ENCODE measurements around the gene OGFOD2. TPM values are rescaled to one million over a fixed set of nuclear protein-coding genes. Genes with fewer than 3 reads are reported as not detected.

The OGFOD2 gene
- total RNA-seq, 1 donor from 2014 or later: 8.9 TPM

DNA sequence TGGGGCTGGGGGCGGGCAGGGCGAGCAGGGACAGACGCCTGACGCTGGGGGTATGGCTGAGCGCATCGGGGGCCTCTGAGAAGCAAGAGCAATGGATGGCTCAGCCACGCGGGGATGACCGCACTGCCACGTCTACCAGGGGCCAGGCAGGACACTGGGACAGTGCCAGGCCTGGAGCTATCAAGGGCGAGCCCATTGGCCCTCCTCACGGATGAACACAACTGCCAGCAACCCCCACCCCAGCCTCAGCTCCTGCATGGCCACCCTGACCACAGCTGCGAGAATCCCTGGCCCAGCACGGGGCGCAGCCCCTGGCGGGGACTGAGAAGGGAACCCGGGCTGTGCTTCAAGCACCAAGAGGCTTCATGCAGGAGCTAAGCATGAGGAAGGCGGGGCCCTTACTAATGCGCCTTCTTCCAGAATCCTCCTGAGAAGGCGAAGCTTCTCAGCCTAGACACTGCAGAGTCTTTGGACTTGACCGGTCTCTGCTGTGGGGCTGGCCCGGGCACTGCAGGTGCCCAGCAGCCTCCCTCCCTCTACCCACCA is 14.9 kb downstream of the OGFOD2 start:
- no peak for DNase-seq (ENCODE audit: low read depth)
- TF ChIP-seq, protein P1, sequence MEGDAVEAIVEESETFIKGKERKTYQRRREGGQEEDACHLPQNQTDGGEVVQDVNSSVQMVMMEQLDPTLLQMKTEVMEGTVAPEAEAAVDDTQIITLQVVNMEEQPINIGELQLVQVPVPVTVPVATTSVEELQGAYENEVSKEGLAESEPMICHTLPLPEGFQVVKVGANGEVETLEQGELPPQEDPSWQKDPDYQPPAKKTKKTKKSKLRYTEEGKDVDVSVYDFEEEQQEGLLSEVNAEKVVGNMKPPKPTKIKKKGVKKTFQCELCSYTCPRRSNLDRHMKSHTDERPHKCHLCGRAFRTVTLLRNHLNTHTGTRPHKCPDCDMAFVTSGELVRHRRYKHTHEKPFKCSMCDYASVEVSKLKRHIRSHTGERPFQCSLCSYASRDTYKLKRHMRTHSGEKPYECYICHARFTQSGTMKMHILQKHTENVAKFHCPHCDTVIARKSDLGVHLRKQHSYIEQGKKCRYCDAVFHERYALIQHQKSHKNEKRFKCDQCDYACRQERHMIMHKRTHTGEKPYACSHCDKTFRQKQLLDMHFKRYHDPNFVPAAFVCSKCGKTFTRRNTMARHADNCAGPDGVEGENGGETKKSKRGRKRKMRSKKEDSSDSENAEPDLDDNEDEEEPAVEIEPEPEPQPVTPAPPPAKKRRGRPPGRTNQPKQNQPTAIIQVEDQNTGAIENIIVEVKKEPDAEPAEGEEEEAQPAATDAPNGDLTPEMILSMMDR (conservative IDR thresholded peaks at IDR 0.05; ENCODE audit: low read depth, low read length): no peak
- no peak overlapping the region for H3K4me3 ChIP-seq (ENCODE audit: low read depth, low read length)

DNA sequence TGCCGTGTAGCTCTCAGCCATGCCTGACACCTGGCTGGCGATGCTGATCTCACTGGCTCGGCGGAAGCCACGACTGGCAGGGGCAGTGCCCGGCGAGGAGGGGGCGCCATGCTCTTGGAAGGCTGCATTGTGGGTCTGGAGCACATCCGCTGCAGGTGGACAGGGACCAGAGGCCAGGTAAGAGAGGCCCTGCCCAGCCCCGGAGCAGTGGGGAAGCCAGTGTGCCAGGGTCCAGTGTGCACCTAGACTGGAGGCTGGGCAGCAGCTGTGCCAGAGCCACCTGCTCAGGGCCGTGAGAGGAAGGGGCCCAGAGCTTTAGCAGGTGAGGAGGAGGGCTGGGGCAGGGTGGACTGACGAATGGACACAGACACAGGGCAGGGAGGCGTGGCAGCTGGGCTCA is 15.5 kb downstream of the OGFOD2 start:
- no peak for DNase-seq (ENCODE audit: low read depth)
- no peak overlapping the region for H3K4me3 ChIP-seq (ENCODE audit: low read depth, low read length)
- TF ChIP-seq, protein P1 (conservative IDR thresholded peaks at IDR 0.05; ENCODE audit: low read depth, low read length): no peak

DNA sequence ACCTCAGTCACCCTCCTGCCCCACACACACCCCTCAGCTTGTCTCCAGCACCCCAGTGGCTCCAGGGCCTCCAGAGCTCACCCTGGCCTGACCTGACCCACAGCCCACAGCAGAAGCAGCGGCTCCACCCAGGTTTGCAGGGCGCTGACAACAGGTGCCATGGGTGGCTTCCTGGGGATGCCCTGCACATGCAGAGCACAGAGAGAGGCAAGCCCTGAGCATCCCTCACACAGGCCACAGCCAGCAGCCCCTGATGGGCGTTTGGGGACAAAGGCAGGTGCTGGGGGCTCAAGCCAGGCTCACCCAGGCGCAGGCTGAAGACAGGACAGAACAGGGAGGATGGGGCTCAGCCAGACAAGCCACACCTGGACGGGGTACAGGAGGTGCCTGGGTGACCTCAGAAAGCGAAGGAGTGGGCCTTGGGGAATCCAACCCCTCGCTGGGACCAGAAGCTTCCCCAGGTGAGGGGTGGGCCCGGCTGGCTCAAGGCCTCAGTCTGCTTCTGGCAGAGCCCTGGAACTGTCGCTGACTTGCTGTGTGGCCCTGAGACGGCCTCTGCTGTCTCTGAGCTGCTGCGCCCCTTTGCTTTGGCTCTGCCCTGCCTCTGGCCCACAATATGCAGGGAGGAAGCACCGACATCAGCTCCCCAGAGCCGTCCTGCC is 16.0 kb downstream of the OGFOD2 start:
- no peak for DNase-seq (ENCODE audit: low read depth)
- H3K4me3 ChIP-seq (ENCODE audit: low read depth, low read length): no peak overlapping the region
- TF ChIP-seq, protein P1 (conservative IDR thresholded peaks at IDR 0.05; ENCODE audit: low read depth, low read length): no peak

DNA sequence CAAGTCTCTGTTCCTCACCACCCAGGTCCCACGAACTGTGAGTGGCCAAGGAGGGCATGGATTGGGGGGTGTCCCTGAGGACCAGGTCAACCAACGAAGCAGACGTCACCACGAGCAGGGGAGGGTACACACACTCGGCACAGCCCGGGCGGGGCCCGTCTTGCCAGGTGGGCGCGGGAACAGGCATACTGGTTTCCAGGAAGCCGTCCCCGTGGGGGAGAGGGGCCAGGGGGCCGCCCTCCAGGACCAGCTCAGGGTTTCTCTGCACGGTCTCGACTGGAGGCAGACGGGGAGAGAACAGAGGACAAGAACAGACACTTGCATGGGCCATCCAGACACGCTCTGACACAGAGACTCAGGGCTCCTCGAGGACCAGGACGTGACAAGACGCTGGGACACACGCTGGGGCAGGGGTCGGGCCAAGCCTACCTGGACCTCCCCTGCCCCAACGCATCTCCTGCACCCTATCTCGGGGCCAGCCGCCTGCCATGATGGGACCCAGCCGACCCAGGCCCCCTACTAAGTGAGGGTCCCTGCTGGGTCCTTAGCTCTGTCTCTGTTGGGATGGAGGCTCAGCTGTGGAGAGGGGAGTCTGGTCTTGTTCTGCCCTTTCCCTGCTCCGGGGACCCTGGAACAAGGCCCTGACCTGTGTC is 16.7 kb downstream of the OGFOD2 start:
- TF ChIP-seq, protein P1 (conservative IDR thresholded peaks at IDR 0.05; ENCODE audit: low read depth, low read length): no peak
- no peak overlapping the region for H3K4me3 ChIP-seq (ENCODE audit: low read depth, low read length)
- no peak for DNase-seq (ENCODE audit: low read depth)

DNA sequence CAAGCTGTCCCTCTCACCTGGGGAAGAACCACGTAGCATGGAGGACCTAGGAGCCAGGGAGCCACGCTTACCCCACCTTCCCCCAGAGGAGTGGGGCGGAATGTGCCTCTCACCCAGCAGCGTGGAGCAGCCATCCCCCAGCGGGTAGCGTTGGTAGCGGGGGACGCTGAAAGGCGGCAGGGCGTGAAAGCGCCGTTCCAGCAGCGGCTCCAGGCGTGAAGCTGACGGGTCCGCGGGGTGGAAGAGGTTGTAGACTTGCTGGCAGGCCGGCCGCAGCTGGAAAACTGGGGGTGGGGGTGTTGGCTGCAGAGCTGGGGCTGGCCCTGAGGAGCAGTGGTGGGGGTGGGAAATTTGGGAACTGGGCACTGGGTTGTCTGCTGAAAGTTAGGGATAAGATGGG is 17.3 kb downstream of the OGFOD2 start:
- H3K4me3 ChIP-seq (ENCODE audit: low read depth, low read length): no peak overlapping the region
- DNase-seq (ENCODE audit: low read depth): no peak
- TF ChIP-seq, protein P1 (conservative IDR thresholded peaks at IDR 0.05; ENCODE audit: low read depth, low read length): no peak

DNA sequence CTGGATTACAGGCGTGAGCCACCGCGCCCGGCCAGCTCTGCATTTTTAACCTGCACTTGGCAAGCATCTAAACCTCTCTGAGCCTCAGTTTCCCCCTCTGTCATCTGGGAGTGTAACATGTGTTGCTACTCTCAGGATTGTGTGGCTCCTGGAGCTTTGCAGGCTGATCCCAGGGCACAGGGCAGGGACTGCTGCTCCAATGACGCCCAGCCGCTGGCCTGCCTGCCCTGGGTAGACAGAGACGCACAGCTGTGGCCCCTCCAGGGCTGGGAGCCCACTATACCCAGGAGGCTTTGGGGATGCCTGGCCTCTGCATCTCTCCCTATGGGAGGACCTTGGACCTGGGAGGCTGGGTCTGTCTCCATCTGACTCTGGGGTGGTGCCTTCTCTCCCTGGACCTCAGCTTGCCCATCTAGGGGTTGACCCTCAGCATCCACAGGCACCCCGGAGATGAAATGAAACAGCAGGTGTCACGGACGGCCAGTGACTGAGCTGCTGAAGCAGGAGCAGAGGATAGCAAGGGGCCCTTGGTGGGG is 19.2 kb downstream of the OGFOD2 start:
- H3K4me3 ChIP-seq (ENCODE audit: low read depth, low read length): no peak overlapping the region
- TF ChIP-seq, protein P1 (conservative IDR thresholded peaks at IDR 0.05; ENCODE audit: low read depth, low read length): no peak
- no peak for DNase-seq (ENCODE audit: low read depth)
